Stimulated activated CD8-positive, alpha-beta memory T cell treated with anti-CD3 and anti-CD28 coated beads, Interleukin-2, amount 100 ng/mL, for 1 hour (primary cell): ENCODE data around the gene CCT7.
A peak's percentile ranks its signal among the peaks of the same experiment; 100 is the strongest.

Source experiments
- DNase-seq, 2 donors: peaks; one replicate each; pipeline ENCODE4 v3.0.0-alpha.2; 2020; ENCODE audit warnings: low read depth in 2 of 2

CCT7 gene

DNA sequence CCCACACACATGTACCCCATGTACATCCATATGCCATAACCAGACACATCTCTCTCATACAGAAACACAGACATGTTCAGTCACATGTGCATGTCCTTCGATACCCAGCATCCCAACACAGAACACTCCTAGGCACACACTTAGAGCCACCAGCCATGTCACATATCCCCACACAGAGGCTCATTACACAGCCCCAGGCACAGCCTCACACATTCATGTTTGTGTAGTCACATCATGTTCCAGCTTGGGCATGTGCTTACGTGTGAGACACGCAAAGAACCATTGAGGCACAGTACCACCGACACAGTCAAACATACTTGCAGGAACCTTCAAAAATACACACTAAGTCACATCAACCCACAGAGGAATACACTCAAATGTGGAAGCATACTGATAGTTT, 32.9 kb downstream of the CCT7 start:
- DNase-seq: no peak

DNA sequence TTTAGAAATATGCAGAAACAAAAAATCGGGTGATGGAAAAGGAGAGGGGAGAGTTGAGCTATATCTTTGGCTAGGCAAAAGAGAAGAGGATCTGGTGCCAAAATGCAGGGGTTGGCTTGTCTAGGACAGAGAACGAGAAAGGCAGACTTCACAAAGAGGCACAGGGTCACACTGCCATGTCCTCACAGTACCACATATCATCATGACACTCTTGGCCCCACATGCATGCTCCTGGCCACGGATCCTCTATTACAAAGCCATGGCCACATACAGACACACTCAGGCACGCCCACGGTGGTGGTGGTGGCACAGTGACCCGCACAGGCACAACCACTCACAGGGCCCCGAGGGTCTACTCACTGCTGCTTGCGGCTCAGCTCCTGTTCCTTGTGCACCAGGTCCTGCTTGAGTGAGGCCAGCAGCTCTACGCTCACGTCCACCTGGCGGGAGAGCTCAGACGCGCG, 34.3 kb downstream of the CCT7 start:
- no peak for DNase-seq

DNA sequence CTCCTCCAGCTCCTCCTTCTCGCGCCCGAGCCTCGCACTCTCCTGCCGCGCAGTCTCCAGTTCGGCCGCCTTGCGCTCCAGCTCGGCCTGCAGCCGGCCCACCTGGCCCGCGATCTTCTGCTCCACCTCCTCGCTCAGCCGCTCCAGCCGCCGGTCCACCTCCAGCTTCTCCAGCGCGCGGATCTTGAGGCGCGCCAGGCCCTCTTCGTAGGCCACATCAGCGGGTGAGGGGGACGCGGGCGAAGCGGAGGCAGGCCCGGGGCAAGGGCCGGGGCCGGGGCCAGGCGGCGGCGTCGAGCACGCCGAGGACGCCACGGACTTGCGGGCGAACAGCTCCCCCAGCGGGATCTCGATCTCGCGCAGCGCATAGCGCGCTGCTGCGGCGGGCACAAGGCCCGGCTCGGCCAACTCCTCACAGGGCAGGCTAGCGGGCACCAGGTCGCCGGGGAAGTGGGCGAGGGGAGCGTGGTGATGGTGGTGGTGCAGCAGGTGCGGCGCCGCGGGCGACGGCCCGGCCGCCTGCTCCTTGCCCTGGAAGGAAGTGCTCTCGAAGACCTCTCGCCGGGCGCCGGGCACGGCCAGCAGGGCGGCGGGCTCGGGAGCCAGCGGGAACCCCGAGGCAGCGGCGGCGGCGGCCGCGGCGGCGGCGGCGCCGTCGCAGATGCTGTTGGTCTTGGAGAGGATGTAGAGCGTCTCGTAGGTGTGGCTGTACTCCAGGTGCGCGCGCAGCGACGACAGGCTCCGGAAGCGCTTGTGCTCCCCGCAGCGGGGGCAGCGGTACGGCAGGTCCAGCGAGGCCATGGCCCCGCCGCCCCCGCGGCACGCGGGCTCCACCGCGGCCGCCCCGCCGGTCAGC, 35.0 kb downstream of the CCT7 start:
- peak; percentile 51 to 53 for DNase-seq

DNA sequence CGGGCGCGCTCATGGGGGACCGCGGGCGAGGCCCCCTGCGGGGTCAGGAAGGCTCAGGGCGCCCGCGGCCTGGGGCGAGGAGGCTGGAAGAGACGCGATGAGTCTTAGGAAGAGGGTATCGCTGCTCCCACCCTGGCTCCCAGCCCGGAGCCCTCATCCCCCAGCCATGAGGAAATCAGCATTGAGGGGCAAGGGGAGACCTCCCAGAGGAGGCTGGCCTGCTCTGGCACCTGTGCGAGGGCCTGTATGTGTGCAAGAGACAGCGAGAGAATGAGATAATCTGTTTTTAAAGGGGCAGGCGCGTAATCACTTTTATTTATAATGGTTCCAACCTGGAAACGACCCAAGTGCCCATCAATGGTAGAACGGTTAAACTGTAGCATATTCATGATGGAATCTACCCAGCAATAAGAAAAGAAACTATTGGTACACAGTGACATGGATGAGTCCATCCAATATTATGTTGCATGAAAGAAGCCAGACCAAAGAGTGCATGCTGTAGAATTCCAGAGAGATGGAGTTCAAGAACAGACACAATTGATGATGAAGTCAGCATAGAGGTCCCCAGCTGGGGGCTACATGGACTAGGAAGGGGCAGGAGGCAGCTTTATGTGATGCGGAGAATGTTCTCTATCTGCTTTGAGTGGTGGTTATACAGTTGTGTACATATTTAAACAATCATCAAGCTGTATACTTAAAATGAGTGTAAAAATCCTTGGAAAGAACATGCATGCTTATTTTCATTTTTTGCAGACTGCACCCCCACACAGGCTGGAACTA, 35.8 kb downstream of the CCT7 start:
- DNase-seq: no peak

DNA sequence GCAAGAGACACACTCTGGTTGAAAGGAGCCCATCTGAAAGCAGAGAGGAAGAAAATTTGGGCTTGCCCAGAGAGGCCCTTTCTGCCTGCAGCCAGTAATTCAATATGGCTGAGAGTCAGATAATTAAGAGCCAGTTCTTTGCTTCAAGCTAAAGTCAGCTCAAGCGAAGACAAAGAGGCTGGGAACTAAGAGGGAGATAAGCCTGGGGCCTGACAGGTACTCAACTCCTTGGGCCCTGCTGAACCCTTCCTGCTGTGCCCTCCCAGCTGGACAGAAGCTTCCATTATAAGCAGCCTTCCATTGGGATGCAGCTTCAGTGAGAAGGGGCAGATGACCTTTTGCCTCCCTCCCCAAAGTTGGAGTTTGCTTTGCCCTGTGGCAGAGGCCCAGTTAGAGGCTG, 38.2 kb downstream of the CCT7 start:
- DNase-seq: no peak

DNA sequence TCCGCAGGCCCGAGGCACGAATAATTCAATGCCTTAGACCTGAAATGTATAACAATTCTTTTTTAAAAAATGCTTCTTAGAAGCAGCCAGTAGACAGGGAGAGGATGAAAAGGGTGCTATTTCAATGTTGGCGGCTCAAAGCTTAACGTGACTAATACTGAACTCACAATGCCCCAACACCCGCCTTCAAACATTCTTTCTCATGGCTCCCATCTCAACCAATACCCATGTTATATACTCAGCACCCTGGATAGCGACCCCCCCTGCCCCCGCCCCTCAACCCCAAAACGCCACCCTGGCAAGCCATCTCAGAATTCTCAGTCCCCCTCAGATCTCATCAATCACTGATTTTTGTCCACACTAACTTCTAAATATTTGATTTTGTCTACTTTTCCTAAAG, 45.7 kb downstream of the CCT7 start:
- no peak for DNase-seq

DNA sequence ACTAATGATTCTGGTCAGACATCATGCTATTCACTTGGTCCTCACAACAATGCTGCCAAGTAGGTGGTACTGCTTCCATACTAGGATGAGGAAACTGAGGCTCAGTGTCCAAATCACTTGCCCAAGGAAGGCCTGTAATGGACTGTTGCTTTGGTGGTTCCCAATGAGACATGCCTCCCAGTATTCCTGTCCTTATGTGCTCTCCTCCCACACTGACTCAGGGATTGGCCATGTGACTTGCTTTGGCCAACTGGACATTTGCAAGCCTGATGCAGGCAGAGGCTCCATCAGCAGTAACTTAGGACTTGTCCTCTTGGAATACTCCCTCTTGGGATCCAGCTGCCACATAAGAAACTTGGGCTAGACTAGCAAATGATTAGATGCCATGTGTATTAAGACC, 47.1 kb downstream of the CCT7 start:
- DNase-seq: no peak

DNA sequence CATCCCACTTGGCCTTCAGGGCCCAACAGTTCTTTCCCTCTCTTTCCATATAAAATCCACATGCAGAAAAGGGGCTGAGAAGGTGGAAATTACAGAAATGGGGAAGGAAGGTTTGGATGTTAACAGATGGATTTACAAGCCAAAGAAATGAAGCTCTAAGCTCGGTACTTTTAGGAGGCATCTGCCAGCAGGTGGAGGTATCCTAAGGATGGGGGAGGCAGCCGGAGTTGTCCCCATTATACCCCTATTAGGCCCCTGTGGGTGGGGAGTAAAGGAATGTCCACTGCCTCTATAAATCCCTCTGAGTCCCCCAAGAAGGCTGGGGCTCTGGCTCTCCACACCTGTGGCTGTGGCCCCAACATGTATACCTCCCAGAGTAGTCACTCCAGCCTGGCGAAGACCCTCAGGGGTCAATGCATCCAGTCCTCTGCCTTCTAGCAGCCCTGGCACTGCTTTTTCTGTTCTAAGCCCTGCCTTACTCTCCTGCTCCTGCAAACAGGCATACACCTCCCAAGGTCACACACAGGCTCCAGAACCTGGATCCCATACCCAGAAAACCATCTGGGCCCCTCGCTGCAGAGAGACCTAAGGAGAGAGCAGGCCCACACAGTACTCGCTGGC, 48.9 kb downstream of the CCT7 start:
- DNase-seq: no peak

DNA sequence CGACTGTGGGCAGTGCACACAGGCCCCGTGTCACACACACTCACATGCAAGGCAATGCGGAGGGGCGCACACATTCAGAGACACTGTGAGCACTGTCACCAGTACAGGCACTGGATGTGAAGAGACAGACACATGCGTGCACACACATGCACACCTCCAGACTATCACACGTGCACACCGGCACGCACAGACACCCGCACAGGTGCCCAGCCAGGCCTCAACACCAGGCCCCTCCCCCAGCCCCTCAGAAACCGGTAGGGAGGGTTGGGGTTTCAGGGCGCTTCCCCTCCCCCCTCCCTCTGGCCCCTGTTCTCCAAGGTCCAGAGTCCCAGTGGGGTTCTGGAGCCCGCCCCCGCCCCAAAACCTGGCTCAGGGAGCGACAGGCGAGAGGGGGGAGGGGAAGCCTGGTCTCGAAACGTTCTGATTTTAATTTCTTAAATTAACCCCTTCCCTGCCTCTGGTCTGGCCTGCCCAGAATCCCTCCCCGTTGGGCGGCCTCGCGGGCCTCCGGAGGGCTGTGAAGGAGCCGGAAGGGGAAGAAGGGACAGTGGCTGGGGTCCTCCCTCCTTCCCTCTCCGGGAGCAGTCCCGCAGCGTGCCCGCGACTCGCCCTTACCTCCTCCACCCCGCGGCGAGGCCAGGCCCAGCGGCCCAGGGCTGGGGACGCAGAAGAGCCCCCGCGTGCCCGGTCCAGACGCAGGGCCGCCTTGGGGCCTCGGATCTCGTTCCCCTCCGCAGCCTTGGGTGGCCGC, 49.6 kb downstream of the CCT7 start:
- DNase-seq: no peak

DNA sequence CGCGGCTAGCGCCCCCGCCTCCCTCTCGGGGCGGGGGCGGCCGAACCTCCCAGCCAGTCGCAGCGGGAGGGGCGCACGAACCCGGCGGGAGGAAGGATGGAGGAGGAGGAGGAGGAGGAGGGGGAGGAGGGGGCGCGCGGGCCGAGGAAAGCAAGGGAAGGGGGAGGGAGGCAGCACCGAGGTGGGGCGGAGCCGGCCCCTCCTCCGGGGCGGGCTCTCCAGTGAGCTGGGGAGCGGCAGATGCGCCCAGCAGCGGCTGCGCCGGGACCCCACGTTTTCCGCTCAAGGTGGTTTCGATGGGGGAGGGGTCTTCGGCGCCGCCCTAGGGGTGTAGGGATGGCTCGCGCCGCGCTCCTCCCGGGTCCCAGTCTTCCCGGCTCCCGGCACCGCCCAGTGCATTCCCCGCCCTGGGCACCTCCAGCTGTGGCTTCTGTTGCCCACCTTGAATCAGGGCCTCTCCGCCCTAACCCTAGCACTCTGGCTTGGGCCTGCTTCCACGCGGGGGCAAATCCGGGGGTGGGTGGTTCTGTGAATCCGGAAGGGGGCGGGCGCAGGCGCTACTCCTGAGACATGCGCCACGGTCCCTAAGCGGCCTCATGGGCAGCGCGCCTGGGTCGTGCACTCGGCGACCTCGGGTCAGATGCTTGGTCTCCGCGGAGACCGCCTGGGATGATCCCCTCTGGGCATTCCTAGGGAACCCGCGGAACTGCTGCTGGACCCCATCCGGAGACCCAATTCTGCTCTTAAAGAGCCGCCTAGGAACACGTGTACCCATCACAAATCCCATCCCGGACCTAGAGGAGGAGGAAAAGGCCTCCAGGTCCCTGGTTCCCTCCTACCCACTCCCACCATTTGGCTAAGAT, 50.4 kb downstream of the CCT7 start, which contains the start of gene FBXO41:
FBXO41 (minus strand) TSS at position 183 of the 863 bp plus-strand sequence. CDS start 14,848 bp downstream, outside the sequence.
- DNase-seq: peak; percentile 38 to 46

DNA sequence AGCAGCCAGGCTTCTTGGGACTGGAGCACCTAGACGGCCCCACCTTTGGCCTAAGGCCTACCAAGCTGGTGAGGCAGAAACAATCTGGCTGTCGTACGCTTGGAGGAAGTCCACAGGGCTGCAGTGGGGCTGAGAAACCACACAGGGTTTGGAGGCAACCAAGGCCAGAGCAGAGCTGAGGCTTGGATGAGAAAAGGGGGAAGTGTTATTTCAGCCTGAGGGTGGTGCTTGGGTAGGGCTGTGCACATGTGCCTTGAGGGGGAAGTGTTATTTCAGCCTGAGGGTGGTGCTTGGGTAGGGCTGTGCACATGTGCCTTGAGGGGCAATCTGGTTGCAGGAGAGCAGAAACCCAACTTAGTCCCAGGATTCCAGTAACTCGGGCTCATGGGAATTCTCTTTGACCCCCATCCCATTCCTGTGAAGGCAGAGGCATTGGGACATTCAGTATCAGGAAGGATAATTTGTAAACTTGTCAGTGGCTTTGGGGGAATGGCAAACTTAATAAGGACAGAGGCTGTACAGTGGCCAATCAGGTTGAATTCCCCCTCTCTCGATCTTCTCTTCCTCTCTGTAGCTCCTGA, 51.1 kb downstream of the CCT7 start:
- no peak for DNase-seq

DNA sequence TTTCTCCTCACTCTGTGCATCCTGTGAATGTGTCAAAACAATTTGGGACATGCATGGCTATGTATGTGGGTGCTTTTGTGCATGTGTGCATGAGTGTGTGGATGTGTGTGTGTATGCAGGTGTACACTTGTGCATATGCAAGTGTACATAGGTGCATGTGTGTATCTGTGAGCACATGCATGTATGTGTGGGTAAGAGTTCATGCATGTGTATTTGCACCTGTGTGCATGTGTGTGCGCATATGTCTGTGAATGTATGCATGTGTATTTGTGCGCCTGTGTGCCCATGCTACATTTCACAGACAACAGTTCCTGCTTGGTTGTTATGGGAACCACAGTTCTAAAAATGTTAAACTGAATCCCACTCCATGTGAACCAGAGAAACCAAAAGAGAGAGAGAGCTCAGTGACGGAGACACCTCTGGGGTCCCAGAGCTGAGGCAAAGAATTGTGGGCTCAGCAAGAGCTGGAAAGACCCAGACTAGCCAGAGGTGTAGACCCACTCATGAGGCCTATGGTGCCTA, 52.1 kb downstream of the CCT7 start:
- no peak for DNase-seq

DNA sequence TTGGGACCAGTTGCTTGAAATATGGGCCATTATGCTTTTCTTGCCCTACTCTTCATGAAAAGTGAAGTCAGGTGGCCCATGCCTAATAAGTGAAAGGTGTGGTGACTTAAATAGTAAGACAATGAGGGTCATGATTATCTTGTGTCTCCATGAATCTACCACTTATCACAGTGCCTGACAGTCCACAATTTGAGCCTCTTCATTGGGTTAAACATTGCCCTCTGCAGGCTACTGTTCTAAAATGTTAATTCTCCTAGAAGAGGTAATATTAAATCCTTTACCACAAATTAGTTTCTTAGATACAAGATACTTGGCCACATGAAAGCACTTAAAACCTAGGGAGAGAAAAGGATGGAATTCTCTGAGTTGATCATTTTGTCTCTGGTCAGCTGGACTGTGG, 55.2 kb downstream of the CCT7 start:
- no peak for DNase-seq

DNA sequence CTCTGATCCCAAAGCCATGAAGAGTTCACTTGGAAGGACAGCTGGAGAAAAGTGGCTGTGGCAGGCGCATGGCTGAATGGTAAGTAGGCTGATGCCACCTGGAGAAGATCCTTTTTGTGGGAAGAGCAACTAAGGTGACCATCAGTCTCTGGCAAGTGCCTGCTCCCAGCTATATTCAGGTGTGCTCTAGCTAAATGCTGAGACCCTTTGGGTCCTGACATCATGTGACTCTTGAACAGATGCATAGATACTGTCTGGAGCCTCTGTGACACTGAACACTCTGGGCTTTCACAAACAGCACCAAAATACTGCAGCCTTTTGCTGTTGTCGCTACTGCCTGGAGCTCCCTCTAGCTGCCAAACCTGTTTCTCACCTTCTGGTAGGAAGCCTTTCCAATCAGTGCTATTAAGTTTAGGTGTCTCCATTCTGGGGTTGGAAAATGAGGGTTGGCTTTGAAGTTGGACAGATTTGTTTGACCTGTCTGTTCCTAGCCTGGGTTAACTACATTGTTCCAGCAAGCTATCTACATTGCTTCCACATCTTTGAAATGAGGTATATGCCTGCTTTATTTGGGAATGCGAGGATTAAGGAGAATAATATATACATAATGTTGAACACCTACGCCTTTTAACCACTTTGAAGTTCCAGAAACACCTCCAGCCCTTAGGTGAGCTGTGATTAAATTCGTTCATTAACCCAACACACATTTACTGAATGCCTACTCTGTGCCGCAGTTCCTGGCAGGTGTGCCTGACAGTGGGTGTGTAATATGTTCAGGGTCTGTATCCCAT, 56.1 kb downstream of the CCT7 start:
- DNase-seq: no peak

DNA sequence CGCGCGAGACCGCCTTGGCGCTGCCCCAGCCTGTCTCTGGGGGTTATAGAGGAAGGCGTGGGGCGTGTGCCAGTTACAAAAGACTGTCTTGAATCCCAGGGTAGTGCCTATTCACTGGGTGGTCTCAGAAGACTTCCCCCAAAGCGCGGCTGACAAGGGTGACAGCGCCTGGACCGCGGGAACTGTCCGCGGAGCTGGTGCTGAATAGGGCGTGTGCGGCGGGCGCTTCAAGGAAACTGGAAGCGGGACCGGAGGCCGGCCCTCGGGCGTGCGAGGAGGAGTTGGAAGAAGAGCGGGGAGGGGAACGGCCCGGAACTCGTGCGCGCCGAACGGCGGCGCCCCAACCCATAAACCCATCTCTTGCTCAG, 57.0 kb downstream of the CCT7 start:
- peak in 1 of 2 donors; percentile 32 for DNase-seq

DNA sequence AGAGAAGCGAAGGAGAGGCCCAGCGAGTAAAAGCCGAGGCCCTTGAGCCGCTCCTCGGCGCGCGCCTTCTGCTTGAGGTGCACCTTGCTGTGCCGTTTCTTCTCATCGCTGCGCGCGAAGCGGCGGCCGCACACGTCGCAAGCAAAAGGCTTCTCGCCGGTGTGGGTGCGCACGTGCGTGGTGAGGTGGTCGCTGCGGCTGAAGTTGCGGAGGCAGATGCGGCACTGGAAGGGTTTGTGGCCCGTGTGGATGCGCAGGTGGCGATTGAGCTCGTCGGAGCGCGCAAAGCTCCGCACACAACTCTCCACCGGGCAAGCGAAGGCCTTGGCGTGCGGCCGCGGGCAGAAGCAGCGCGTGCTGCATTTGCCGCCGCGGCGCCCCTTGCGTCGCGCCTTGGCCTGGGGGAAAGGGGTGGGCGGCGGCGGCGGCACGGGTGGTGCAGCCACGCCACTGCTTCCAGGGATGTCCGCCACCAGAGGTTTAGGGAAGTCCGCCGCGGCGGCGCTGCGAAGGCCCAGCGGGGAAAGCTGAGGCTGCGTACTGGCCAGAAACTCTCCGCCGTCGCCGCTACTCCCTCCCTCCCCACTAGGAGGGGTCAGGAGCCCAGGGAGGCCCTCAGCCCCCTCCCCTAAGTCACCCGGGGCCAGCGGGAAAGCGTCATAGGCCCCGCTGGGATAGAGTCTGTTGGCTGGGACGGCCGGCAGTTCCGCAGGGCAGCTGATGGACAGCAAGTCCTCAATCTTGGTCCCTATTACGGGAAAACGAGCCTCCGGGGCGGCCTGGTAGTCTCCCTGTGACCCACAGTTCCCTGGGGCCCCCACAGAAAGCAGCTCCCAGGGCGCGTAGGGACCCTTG, 57.6 kb downstream of the CCT7 start:
- no peak for DNase-seq

DNA sequence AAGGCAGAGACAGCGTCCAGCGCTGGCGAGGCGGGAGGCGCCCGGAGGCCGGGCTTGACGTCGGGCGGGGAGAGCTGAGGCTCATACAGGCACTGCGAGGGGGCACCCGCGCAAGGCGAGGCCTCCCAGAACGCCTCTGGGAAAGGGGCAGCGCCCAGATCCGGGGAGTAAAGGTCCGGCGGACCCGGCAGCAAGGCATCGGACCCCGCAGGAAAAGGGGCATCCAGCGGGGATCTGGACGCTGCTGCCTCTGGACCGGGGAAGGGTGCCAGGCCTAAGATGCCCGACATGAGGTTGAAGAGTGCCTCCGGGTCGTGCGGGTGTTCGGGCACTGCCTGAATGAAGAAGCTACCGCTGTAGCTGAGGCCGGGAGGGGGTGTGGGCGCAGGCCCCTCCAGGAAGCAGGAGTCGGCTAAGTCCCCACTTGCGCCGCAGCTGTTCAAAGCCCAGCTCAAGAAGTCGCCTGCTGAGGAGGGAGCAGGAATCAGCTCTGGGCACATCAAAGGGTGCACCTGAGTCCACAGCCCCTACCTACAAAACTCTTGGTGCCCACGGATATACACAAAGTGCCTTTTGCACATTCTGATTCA, 58.3 kb downstream of the CCT7 start:
- no peak for DNase-seq
